Choroid plexus epithelial cell (primary cell): ENCODE results near the gene SLC9A3.

ENCODE experiments used
- DNase-seq: peaks from one replicate; pipeline ENCODE4 v3.0.0-alpha.2; 2010; ENCODE audit warnings: low read depth
- H3K4me3 ChIP-seq: 2 replicates; pipeline ENCODE4 v1.5.1; 2011; ENCODE audit warnings: low read depth, mild to moderate bottlenecking, control low read depth, low read length, moderate library complexity
- CTCF ChIP-seq: conservative IDR thresholded peaks from 2 replicates; pipeline ENCODE4 v1.5.1; 2011; ENCODE audit warnings: low read depth, mild to moderate bottlenecking, control low read depth, inconsistent platforms, low read length, moderate library complexity

Gene SLC9A3

GRCh38 chr5:435156-435790, 89.0 kb downstream of the SLC9A3 start:
- TF ChIP-seq CTCF: no peak
- DNase-seq: no peak
- H3K4me3 ChIP-seq: no peak overlapping the region

GRCh38 chr5:434443-435146, 89.7 kb downstream of the SLC9A3 start:
- no peak overlapping the region for H3K4me3 ChIP-seq
- DNase-seq: no peak
- TF ChIP-seq CTCF: no peak

GRCh38 chr5:433836-434235, 90.4 kb downstream of the SLC9A3 start:
- no peak for DNase-seq
- no peak for TF ChIP-seq CTCF
- no peak overlapping the region for H3K4me3 ChIP-seq

GRCh38 chr5:432928-433791, 91.1 kb downstream of the SLC9A3 start:
- no peak for DNase-seq
- no peak for TF ChIP-seq CTCF
- H3K4me3 ChIP-seq: no peak overlapping the region

GRCh38 chr5:432201-432927, 91.9 kb downstream of the SLC9A3 start:
- no peak for TF ChIP-seq CTCF
- no peak overlapping the region for H3K4me3 ChIP-seq
- no peak for DNase-seq

- no peak for TF ChIP-seq CTCF
- no peak overlapping the region for H3K4me3 ChIP-seq
- no peak for DNase-seq
Measured at GRCh38 chr5:431711-432050, 92.6 kb downstream of the SLC9A3 start.
